Caco-2 (cell line): ENCODE data around the gene GBA3. TPM values are rescaled to one million over a fixed set of nuclear protein-coding genes. Genes with fewer than 3 reads are reported as not detected.

Experiments used
- BruUV-seq: library from RNA; stranded (reverse); fragments of 400-500 nt; replicated peaks from 2 replicates; lab custom pipeline; 2021; lab: Mats Ljungman, UMichigan
- CTCF ChIA-PET: fragments of 300-600 bp; sonication (Branson Sonifier 250); formaldehyde crosslinking; loops from one replicate; lab custom pipeline; 2022; ENCODE audit warnings: antibody characterized with exemption; lab: Charles Lee
- POLR2A ChIA-PET: fragments of 300-600 bp; sonication (Branson Sonifier 250); formaldehyde crosslinking; loops from one replicate; lab custom pipeline; 2022; ENCODE audit warnings: antibody characterized with exemption; lab: Charles Lee
- DNase-seq, 2 experiments: peaks; one replicate each; pipeline versions ENCODE4 v3.0.0 to v3.0.0-alpha.2; 2020 to 2022
- H3K27me3 ChIP-seq: replicated peaks from 2 replicates; pipeline ENCODE4 v1.6.0; 2011; ENCODE audit warnings: low read length; ENCODE audit not compliant: control insufficient read depth, insufficient read depth
- H3K36me3 ChIP-seq: 2 replicates; pipeline ENCODE4 v1.5.1; 2011; ENCODE audit warnings: low read length; ENCODE audit not compliant: control insufficient read depth, insufficient read depth
- H3K4me1 ChIP-seq: fragments of 250-450 bp; sonication (Bioruptor Pico); 2 replicates; pipeline ENCODE4 v1.5.1; 2020; ENCODE audit warnings: mild to moderate bottlenecking
- H3K4me3 ChIP-seq: 2 replicates; pipeline ENCODE4 v1.5.1; 2011; ENCODE audit warnings: low read depth, mild to moderate bottlenecking, control low read depth, low read length
- H3K9me3 ChIP-seq: fragments of 250-450 bp; sonication (Bioruptor Pico); 2 replicates; pipeline ENCODE4 v1.5.1; 2020; ENCODE audit warnings: mild to moderate bottlenecking, moderate library complexity
- H3K27ac Mint-ChIP-seq: one replicate; pipeline ENCODE4 v1.8.0; 2022; ENCODE audit warnings: mixed read lengths; ENCODE audit not compliant: unreplicated experiment
- H3K27me3 Mint-ChIP-seq: one replicate; pipeline ENCODE4 v1.8.0; 2022; ENCODE audit warnings: mixed read lengths; ENCODE audit not compliant: insufficient read depth, unreplicated experiment
- H3K36me3 Mint-ChIP-seq: one replicate; pipeline ENCODE4 v1.8.0; 2022; ENCODE audit warnings: mild to moderate bottlenecking, mixed read lengths; ENCODE audit not compliant: insufficient read depth, unreplicated experiment
- H3K4me1 Mint-ChIP-seq: one replicate; pipeline ENCODE4 v1.8.0; 2022; ENCODE audit warnings: low read depth, mixed read lengths; ENCODE audit not compliant: unreplicated experiment
- H3K4me3 Mint-ChIP-seq: one replicate; pipeline ENCODE4 v1.8.0; 2022; ENCODE audit warnings: mild to moderate bottlenecking, moderate library complexity, mixed read lengths; ENCODE audit not compliant: unreplicated experiment
- H3K9me3 Mint-ChIP-seq: one replicate; pipeline ENCODE4 v1.8.0; 2022; ENCODE audit warnings: mixed read lengths; ENCODE audit not compliant: unreplicated experiment
- intact Hi-C: fragments of 100-400 bp; cut with micrococcal nuclease; formaldehyde crosslinking; loops from one replicate; pipeline ENCODE4 v1.10.0; 2022; ENCODE audit not compliant: unreplicated experiment
- total RNA-seq: library from RNA; stranded (reverse); gene quantifications from 2 replicates; pipeline ENCODE4 v1.2.3, GENCODE V29; 2022
- TF ChIP-seq, protein P1 (sequence below), 2 experiments: fragments of 200-600 bp in 1 of 2; IDR thresholded peaks; 1 replicate in 1 of 2; 2 replicates in 1 of 2; pipeline versions ENCODE4 v1.5.1 to v1.8.0; 2011 to 2022; ENCODE audit warnings: antibody characterized with exemption in 1 of 2, control low read depth in 1 of 2, inconsistent platforms in 1 of 2, low read depth in 1 of 2, low read length in 1 of 2, mild to moderate bottlenecking in 1 of 2, moderate library complexity in 1 of 2; ENCODE audit not compliant: insufficient read depth in 1 of 2, severe bottlenecking in 1 of 2, unreplicated experiment in 1 of 2

Gene GBA3
- total RNA-seq, 1 experiment from 2014 or later = 0.25 TPM

DNA sequence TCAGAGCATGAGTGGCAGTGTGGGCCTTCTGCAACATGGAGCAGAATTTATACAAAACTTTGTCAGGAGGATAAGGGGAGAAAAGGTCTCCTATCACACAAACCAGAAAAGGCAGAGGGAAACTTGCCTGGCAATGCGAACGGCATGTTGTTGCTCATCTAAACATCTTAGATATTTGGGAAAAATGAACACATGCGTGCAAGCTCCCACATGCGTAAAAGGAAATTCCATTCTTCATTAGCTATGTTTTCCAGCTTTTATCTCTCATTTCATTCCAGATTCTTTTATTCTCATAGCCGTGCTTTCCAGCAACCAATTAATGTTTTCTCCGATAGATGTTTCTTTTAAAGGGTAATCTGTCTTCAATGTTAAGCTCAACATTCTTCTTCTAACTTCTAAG, 31.3 kb upstream of the GBA3 start:
- intact Hi-C loops = no loop called here
- Mint-ChIP-seq H3K9me3 (no peaks in the 10 kb centered on the region), H3K4me1 (peaks cover 4% of the 10 kb centered on the region), H3K36me3 (no peaks in the 10 kb centered on the region), H3K27ac (no peak overlapping the region), H3K4me3 (no peak overlapping the region), H3K27me3 (no peaks in the 10 kb centered on the region)
- CTCF ChIA-PET = no interaction called here
- Histone ChIP-seq H3K36me3 (no peaks in the 10 kb centered on the region), H3K27me3 (no peaks in the 10 kb centered on the region), H3K9me3 (no peaks in the 10 kb centered on the region), H3K4me3 (no peak overlapping the region), H3K4me1 (peaks cover 1% of the 10 kb centered on the region)
- POLR2A ChIA-PET = no interaction called here
- no peak for DNase-seq
- TF ChIP-seq, protein P1, sequence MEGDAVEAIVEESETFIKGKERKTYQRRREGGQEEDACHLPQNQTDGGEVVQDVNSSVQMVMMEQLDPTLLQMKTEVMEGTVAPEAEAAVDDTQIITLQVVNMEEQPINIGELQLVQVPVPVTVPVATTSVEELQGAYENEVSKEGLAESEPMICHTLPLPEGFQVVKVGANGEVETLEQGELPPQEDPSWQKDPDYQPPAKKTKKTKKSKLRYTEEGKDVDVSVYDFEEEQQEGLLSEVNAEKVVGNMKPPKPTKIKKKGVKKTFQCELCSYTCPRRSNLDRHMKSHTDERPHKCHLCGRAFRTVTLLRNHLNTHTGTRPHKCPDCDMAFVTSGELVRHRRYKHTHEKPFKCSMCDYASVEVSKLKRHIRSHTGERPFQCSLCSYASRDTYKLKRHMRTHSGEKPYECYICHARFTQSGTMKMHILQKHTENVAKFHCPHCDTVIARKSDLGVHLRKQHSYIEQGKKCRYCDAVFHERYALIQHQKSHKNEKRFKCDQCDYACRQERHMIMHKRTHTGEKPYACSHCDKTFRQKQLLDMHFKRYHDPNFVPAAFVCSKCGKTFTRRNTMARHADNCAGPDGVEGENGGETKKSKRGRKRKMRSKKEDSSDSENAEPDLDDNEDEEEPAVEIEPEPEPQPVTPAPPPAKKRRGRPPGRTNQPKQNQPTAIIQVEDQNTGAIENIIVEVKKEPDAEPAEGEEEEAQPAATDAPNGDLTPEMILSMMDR (IDR thresholded peaks at IDR 0.05; ENCODE audit: insufficient read depth in 1 of 2, low read depth in 1 of 2, low read length in 1 of 2, severe bottlenecking in 1 of 2, unreplicated experiment in 1 of 2) = no peak
- BruUV-seq = no TSS peak

DNA sequence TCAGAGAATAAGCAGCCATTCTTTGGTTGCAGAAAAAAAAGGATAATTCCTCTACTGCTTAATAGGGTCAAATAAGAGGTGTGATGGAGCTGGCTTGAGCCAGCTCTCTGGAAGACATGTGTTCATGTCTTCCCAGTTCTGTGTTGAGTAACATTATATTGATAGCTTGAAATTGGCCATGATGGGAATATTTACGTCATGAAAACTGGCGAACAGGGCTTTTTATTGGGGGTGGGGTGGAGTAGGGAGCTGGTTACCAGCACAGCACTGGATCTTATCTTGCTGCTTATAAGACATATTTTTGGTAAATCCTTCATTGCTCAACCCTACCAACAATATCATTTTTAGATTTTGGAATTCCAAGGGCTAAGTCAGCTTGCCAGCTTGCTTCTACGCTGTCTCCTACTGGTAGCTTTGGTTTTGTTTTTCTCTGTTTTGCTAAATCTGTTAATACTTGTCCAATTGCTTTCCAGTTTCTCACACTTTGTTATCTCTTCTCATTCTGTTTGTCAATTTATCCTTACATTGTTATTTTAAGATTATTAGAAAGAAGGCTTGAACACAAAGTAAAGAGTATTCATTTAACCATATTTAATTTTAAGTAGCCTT, 25.3 kb upstream of the GBA3 start:
- intact Hi-C loops = no loop called here
- Mint-ChIP-seq H3K4me1 (peaks cover 10% of the 10 kb centered on the region), H3K4me3 (no peak overlapping the region), H3K27me3 (no peaks in the 10 kb centered on the region), H3K36me3 (no peaks in the 10 kb centered on the region), H3K27ac (no peak overlapping the region), H3K9me3 (no peaks in the 10 kb centered on the region)
- POLR2A ChIA-PET = no interaction called here
- Histone ChIP-seq H3K36me3 (no peaks in the 10 kb centered on the region), H3K9me3 (no peaks in the 10 kb centered on the region), H3K27me3 (no peaks in the 10 kb centered on the region), H3K4me3 (no peak overlapping the region), H3K4me1 (peaks cover 10% of the 10 kb centered on the region)
- no peak for DNase-seq
- BruUV-seq = no TSS peak
- CTCF ChIA-PET = no interaction called here
- TF ChIP-seq, protein P1 (IDR thresholded peaks at IDR 0.05; ENCODE audit: insufficient read depth in 1 of 2, low read depth in 1 of 2, low read length in 1 of 2, severe bottlenecking in 1 of 2, unreplicated experiment in 1 of 2) = no peak

DNA sequence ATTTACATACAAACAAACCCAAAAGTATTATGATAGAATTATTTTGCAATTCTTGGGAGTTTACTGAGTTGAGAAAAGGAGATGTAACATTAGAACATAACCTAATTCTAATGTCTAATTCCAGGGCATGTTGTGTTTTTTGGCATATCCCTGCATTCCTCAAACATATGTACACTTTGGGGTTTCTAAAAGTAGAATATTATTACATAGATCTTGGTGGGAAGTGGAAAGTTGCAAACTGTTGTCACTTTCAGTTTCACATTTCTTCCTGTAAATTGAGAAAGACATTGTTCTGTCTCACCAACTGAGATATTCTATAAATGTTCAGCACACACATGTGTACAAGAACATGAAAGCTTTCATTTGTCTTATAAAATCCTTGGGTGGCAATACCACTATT, 24.4 kb upstream of the GBA3 start:
- H3K27me3 Mint-ChIP-seq = no peaks in the 10 kb centered on the region
- no peaks in the 10 kb centered on the region for H3K36me3 Mint-ChIP-seq
- H3K36me3 ChIP-seq = no peaks in the 10 kb centered on the region
- no peaks in the 10 kb centered on the region for H3K9me3 ChIP-seq
- no peaks in the 10 kb centered on the region for H3K9me3 Mint-ChIP-seq
- H3K27ac Mint-ChIP-seq = no peak overlapping the region
- no peaks in the 10 kb centered on the region for H3K27me3 ChIP-seq
- TF ChIP-seq, protein P1 (IDR thresholded peaks at IDR 0.05; ENCODE audit: insufficient read depth in 1 of 2, low read depth in 1 of 2, low read length in 1 of 2, severe bottlenecking in 1 of 2, unreplicated experiment in 1 of 2) = no peak
- ChIA-PET CTCF (no interaction called here), POLR2A (no interaction called here)
- DNase-seq = no peak
- no peak overlapping the region for H3K4me3 Mint-ChIP-seq
- intact Hi-C loops = no loop called here
- BruUV-seq = no TSS peak
- H3K4me1 ChIP-seq = peaks cover 10% of the 10 kb centered on the region
- no peak overlapping the region for H3K4me3 ChIP-seq
- peaks cover 10% of the 10 kb centered on the region for H3K4me1 Mint-ChIP-seq
